Measurements from ENCODE around the gene ECHS1.

The ECHS1 gene

DNA sequence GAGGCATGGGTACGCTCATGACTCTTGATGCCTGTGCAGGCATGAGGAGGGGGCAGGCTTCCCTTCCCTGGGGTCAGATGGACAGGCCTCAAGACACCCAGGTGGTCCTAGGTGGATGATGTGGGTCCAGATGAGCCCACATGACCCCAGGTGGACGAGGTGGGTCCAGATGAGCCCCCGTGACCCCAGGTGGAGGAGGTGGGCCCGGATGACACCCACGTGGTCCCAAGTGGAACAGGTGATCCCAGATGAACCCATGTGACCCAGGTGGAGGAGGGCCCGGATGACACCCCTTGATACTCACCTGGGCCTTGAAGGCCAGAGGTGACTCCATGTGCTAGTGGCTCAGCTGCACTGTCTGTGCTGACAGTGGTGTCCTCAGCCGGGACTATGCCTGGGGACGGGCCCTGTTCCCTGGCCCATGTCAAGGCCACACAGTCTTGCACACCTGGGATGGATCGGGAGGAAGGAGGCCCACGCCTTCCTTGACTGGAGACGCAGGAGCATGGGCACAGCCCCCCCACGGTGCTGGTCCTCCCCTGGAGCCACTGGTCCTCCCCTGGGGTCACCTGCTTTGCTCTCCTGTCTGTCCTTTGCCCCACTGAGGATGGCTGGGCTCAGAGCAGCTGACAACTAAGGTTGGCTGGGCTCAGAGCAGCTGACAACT lies 22.7 kb downstream of the ECHS1 start:
- Histone ChIP-seq H3K9ac (ENCODE audit: low read length) (no peak overlapping the region), H3K27ac (ENCODE audit: low read depth, low read length) (no peak overlapping the region), H3K4me1 (ENCODE audit: control insufficient read depth, insufficient read depth, low read length) (no peaks in the 10 kb centered on the region), H3K36me3 (ENCODE audit: control insufficient read depth, insufficient read depth, low read length) (peaks cover under 1% of the 10 kb centered on the region), H3K27me3 (ENCODE audit: control insufficient read depth, insufficient read depth, low read length) (no peaks in the 10 kb centered on the region), H3K4me3 (ENCODE audit: low read length) (no peak overlapping the region)

DNA sequence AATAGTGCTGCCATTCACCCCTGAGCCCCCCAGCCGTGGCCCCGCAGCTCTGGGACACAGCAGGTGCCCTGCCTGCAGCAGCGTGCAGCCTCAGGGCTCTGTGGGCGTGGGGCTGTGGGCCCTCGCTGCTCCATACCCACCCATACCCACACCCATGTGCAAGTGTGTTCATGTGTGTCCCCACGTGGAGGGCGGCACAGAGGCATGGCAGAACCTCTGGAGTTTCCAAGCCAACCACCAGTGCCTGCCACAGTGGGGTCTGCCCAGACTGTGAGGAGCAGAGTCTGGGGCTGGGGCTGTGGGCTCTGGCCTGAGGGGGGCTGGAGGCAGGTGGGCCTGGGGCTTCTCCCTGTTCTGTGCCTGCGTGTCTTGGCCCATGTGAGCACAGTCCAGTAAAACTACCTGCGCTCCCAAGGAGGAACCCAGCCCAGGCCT lies 23.6 kb downstream of the ECHS1 start:
- H3K4me1 ChIP-seq (ENCODE audit: control insufficient read depth, insufficient read depth, low read length): no peaks in the 10 kb centered on the region
- no peak overlapping the region for H3K4me3 ChIP-seq (ENCODE audit: low read length)
- no peaks in the 10 kb centered on the region for H3K36me3 ChIP-seq (ENCODE audit: control insufficient read depth, insufficient read depth, low read length)
- no peak overlapping the region for H3K9ac ChIP-seq (ENCODE audit: low read length)
- peaks cover 1% of the 10 kb centered on the region for H3K27me3 ChIP-seq (ENCODE audit: control insufficient read depth, insufficient read depth, low read length)
- no peak overlapping the region for H3K27ac ChIP-seq (ENCODE audit: low read depth, low read length)

DNA sequence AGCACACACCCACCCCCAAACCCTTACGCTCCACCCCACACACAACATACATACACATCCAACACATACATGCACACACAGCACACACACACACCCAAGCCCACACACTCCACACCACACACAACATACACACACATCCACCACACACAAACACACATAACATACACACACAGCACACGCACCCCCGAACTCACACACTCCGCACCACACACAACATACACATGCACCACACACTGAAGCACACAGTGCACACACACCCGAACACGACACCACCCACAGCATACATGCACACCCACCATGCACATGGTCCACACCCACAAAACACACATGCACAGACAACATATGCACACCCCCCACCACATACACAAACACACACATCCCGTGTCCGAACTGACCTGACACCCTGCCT lies 24.0 kb downstream of the ECHS1 start:
- H3K9ac ChIP-seq (ENCODE audit: low read length): no peak overlapping the region
- H3K27me3 ChIP-seq (ENCODE audit: control insufficient read depth, insufficient read depth, low read length): peaks cover 6% of the 10 kb centered on the region
- H3K4me1 ChIP-seq (ENCODE audit: control insufficient read depth, insufficient read depth, low read length): no peaks in the 10 kb centered on the region
- no peak overlapping the region for H3K27ac ChIP-seq (ENCODE audit: low read depth, low read length)
- no peaks in the 10 kb centered on the region for H3K36me3 ChIP-seq (ENCODE audit: control insufficient read depth, insufficient read depth, low read length)
- H3K4me3 ChIP-seq (ENCODE audit: low read length): no peak overlapping the region

DNA sequence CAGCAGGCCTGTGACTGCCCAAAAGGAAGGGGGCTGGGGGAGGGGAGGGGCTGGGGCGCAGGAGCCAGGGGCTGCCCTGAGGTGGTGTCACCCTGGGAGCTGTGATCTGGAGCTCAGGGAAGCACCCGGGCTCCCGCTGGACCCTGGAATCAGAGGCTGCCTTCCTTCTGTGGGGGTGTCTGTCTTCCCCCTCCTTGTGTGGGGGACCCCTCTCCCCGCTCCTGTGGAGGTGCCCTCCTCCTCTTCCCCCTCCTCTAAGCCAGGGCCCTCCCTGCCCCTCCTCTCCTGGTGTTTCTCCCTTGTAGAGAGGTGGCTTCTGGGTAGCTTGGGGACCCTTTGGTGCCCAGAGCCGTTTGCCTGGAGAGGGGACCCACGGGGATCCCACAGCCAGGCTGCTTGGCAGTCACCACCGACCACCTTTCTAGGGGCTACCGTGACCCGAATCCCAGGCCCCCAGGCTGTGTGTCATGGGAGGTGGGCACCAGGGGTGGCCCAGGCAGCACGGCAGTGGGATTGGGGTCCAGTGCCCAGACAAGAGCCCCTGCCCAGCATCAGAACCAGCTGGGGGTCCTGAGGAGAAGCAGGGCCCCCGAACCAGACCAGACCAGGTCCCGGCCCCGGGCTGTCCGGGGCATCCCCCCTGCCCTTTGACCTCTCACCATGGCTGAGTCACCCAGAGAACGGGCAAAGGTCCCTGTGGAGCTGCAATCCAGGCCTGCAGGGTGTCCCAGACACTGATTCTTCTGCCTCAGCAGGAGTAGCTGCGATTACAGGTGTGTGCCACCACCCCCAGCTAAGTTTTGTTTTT lies 25.2 kb downstream of the ECHS1 start:
- H3K27ac ChIP-seq (ENCODE audit: low read depth, low read length): no peak overlapping the region
- no peak overlapping the region for H3K4me3 ChIP-seq (ENCODE audit: low read length)
- H3K36me3 ChIP-seq (ENCODE audit: control insufficient read depth, insufficient read depth, low read length): no peaks in the 10 kb centered on the region
- no peaks in the 10 kb centered on the region for H3K4me1 ChIP-seq (ENCODE audit: control insufficient read depth, insufficient read depth, low read length)
- H3K27me3 ChIP-seq (ENCODE audit: control insufficient read depth, insufficient read depth, low read length): peaks cover 6% of the 10 kb centered on the region
- H3K9ac ChIP-seq (ENCODE audit: low read length): no peak overlapping the region

DNA sequence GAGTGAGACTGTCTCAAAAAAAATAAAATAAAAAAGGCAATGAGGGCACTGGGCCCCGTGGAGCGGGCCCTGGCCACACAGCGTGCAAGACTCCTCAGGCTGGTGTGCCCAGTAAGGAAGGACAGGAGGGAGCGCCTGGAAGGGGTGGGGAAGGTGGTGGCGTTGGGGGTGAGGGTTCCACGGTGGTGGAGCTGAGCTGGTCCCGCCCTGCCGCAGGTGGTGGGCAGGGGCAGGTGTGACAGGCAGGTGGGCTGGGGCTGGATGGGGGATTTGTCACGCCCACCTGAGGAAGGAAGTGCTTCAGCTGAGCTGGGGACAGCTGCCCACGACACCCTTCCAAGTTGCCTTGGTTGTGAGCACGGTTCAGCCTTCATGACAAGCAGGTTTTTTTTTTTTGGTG lies 26.7 kb downstream of the ECHS1 start:
- Histone ChIP-seq H3K9ac (ENCODE audit: low read length) (no peak overlapping the region), H3K36me3 (ENCODE audit: control insufficient read depth, insufficient read depth, low read length) (no peaks in the 10 kb centered on the region), H3K27me3 (ENCODE audit: control insufficient read depth, insufficient read depth, low read length) (peaks cover 6% of the 10 kb centered on the region), H3K4me3 (ENCODE audit: low read length) (no peak overlapping the region), H3K27ac (ENCODE audit: low read depth, low read length) (no peak overlapping the region), H3K4me1 (ENCODE audit: control insufficient read depth, insufficient read depth, low read length) (no peaks in the 10 kb centered on the region)

DNA sequence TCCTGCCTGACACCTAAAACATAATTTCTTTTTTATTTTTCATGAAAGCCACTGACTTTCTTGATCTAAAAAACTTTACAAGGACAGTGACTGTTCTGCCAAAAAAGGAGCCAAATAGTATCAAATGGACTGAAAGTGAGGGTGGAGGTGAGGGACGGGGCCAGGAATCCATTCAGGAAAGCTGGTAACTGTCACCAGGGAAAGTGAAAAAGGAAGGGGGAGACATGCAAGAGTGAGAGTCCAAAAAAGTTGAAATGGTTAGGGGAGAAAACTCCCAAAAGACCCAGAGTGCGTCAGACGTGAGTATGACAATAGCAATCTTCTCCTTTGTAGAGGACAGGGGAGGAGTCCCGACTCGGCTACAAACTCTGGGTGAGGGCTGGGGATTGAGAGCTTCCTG lies 28.9 kb downstream of the ECHS1 start:
- no peaks in the 10 kb centered on the region for H3K36me3 ChIP-seq (ENCODE audit: control insufficient read depth, insufficient read depth, low read length)
- H3K4me3 ChIP-seq (ENCODE audit: low read length): no peak overlapping the region
- peaks cover 12% of the 10 kb centered on the region for H3K27me3 ChIP-seq (ENCODE audit: control insufficient read depth, insufficient read depth, low read length)
- no peak overlapping the region for H3K27ac ChIP-seq (ENCODE audit: low read depth, low read length)
- H3K4me1 ChIP-seq (ENCODE audit: control insufficient read depth, insufficient read depth, low read length): no peaks in the 10 kb centered on the region
- no peak overlapping the region for H3K9ac ChIP-seq (ENCODE audit: low read length)

DNA sequence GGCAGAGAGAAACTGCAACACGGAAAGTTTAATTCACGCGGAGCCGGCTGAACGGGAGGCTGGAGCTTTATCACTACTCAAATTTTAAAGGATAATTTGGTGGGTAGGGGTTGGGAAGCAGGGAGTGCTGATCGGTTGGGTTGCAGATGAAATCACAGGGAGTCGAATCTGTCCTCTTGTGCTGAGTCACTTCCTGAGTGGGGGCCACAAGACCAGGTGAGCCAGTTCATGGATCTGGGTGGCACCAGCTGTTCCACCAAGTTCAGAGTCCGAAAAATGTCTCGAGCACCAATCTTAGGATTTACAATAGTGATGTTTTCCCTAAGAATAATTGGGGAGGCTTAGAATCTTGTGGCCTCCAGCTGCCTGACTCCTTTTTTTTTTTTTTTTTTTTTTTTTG lies 29.6 kb downstream of the ECHS1 start:
- H3K27me3 ChIP-seq (ENCODE audit: control insufficient read depth, insufficient read depth, low read length): peaks cover 15% of the 10 kb centered on the region
- H3K27ac ChIP-seq (ENCODE audit: low read depth, low read length): no peak overlapping the region
- no peak overlapping the region for H3K4me3 ChIP-seq (ENCODE audit: low read length)
- H3K9ac ChIP-seq (ENCODE audit: low read length): no peak overlapping the region
- H3K4me1 ChIP-seq (ENCODE audit: control insufficient read depth, insufficient read depth, low read length): no peaks in the 10 kb centered on the region
- no peaks in the 10 kb centered on the region for H3K36me3 ChIP-seq (ENCODE audit: control insufficient read depth, insufficient read depth, low read length)

DNA sequence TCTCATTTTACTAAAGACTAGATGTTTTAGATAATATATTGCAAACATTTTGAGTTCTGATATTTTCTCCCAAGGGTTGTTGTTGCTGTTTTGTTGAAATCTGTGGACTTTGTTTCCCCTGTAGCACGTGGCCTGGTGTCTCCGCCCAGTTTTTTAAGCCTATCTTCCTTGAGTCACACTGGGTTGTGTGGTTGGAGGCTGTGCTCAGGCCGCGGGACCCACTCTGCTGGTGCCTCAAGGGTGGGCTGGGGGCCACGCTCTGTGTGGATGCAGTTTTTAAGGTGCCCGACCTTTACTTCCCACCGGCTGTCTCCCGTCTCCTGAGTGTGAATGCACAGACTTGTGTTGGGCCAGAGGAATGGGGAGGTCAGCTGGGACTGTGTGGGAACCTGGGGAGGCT lies 30.2 kb downstream of the ECHS1 start:
- Histone ChIP-seq H3K27ac (ENCODE audit: low read depth, low read length) (no peak overlapping the region), H3K36me3 (ENCODE audit: control insufficient read depth, insufficient read depth, low read length) (no peaks in the 10 kb centered on the region), H3K4me3 (ENCODE audit: low read length) (no peak overlapping the region), H3K9ac (ENCODE audit: low read length) (no peak overlapping the region), H3K4me1 (ENCODE audit: control insufficient read depth, insufficient read depth, low read length) (no peaks in the 10 kb centered on the region), H3K27me3 (ENCODE audit: control insufficient read depth, insufficient read depth, low read length) (peaks cover 21% of the 10 kb centered on the region)

DNA sequence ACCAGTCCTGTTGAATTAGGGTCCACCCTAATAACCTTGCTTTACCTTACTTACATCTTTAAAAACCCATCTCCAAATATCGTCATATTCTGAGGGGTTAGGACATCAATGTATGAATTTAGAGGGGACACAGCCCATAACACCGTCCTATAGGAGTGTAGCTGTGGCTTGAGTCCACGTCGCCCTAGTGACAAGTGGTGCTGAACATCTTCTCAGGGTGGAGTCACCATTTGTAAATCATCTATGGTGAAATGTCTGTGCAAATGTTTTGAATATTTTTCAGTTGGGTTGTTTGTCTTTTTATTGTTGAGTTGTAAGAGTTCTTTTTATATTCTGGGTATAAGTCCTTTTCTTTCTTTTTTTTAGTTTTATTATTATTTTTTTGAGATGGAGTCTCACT lies 31.2 kb downstream of the ECHS1 start:
- H3K27ac ChIP-seq (ENCODE audit: low read depth, low read length): no peak overlapping the region

DNA sequence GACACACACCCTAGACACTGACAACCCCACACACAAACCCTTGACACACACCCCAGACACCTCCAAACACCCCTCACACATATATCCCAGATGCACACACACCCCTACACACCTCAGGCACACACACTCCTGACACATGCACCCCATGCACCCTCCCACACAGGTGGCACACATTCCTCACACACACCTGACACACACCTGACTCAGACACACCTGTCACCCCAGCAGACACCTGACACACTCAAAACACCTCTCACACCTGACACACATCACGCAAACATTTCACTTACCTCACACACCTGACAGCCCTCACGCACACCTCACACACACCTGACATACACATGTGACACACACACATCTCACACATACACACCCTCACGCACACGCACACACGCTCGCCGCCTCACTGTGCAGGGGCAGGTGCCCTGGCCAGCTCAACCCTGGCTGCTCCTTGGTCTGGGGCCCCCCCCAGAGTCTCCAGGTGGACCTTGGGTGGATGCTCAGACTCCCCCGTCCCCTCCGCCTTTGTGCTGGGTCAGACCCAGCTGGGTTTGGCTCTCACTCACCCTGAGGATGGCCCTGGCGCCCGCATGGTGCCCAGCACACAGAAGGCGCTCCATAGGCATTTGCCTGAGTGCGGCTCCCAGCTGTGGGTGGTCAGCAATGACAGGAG lies 33.3 kb downstream of the ECHS1 start:
- H3K36me3 ChIP-seq (ENCODE audit: control insufficient read depth, insufficient read depth, low read length): no peaks in the 10 kb centered on the region
- peaks cover 43% of the 10 kb centered on the region for H3K27me3 ChIP-seq (ENCODE audit: control insufficient read depth, insufficient read depth, low read length)
- H3K4me3 ChIP-seq (ENCODE audit: low read length): no peak overlapping the region
- H3K27ac ChIP-seq (ENCODE audit: low read depth, low read length): no peak overlapping the region
- no peak overlapping the region for H3K9ac ChIP-seq (ENCODE audit: low read length)
- peaks cover 3% of the 10 kb centered on the region for H3K4me1 ChIP-seq (ENCODE audit: control insufficient read depth, insufficient read depth, low read length)

More for the DNA sequence above, 31.2 kb downstream of the ECHS1 start:
- no peaks in the 10 kb centered on the region for H3K4me1 ChIP-seq (ENCODE audit: control insufficient read depth, insufficient read depth, low read length)
- H3K4me3 ChIP-seq (ENCODE audit: low read length): no peak overlapping the region
- H3K36me3 ChIP-seq (ENCODE audit: control insufficient read depth, insufficient read depth, low read length): no peaks in the 10 kb centered on the region
- no peak overlapping the region for H3K9ac ChIP-seq (ENCODE audit: low read length)
- H3K27me3 ChIP-seq (ENCODE audit: control insufficient read depth, insufficient read depth, low read length): peaks cover 31% of the 10 kb centered on the region

DNA sequence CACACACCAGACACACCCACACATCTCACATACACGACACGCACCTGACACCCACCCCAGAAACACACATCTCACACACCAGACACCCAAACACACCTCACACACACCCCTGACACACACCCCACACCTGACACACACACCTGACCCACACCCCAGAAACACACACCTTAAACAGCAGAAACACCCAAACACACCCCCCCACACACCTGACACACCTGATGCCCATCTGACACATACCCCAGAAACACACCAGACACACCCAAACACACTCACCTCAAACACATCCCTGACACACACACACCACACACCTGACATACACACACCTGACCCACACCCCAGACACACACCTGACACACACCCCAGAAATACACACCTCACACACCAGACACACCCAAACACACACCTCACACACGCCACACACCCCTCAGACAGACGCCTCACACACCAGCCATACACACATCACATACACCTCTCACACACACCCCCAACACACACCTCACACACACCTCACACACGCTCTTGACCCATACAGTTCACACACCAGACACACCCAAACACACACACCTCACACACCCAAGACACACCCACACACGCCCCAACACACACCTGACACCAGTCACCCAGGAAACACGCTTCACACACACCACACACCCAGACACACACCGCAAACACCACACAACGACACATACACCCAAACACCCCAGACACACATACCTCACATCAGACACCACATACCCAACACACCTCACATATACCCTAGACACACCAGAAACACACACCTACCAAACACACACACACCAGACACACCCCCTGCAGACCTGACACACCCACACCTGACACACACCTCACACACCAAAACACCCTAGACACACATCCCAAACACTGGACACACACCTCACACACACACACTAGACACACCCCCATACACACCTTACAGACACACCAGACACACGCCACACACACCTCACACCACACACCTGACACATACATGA lies 34.8 kb downstream of the ECHS1 start:
- peaks cover 43% of the 10 kb centered on the region for H3K27me3 ChIP-seq (ENCODE audit: control insufficient read depth, insufficient read depth, low read length)
- no peak overlapping the region for H3K9ac ChIP-seq (ENCODE audit: low read length)
- no peak overlapping the region for H3K4me3 ChIP-seq (ENCODE audit: low read length)
- H3K27ac ChIP-seq (ENCODE audit: low read depth, low read length): no peak overlapping the region
- H3K4me1 ChIP-seq (ENCODE audit: control insufficient read depth, insufficient read depth, low read length): peaks cover 5% of the 10 kb centered on the region
- no peaks in the 10 kb centered on the region for H3K36me3 ChIP-seq (ENCODE audit: control insufficient read depth, insufficient read depth, low read length)

DNA sequence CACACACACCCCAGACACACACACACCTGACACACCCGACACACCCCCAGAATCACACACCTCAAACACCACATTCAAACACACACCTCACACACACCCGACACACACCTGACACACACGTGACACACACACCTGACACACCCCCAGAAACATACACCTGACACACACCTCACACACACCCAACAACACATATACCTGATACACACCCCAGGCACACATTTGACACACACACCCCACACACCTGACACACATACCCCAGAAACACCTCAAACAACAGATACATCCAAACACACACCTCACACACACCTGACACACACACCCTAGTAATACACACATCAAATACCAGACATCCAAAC lies 35.8 kb downstream of the ECHS1 start:
- H3K36me3 ChIP-seq (ENCODE audit: control insufficient read depth, insufficient read depth, low read length): no peaks in the 10 kb centered on the region
- H3K27ac ChIP-seq (ENCODE audit: low read depth, low read length): no peak overlapping the region
- H3K4me3 ChIP-seq (ENCODE audit: low read length): no peak overlapping the region
- H3K9ac ChIP-seq (ENCODE audit: low read length): no peak overlapping the region
- H3K4me1 ChIP-seq (ENCODE audit: control insufficient read depth, insufficient read depth, low read length): peaks cover 5% of the 10 kb centered on the region
- H3K27me3 ChIP-seq (ENCODE audit: control insufficient read depth, insufficient read depth, low read length): peaks cover 43% of the 10 kb centered on the region
